ENCODE results near the gene HTD2.
"Not testable (repeated sequence)": the region's sequence is repeated elsewhere in the genome, so short reads cannot be mapped to it uniquely, and the experiment has no call there.

Gene HTD2

GRCh38 chr3:58271901-58272501, 34.3 kb upstream of the HTD2 start:
- Histone ChIP-seq H3K9me3 (ENCODE audit: control insufficient read depth in 2 of 2, low read length in 2 of 2) (no peaks in the 10 kb centered on the region), H3K27me3 (ENCODE audit: control insufficient read depth in 2 of 2, insufficient read depth in 2 of 2, low read length in 2 of 2) (no peaks in the 10 kb centered on the region), H3K4me3 (ENCODE audit: low read length in 2 of 2) (no peak overlapping the region), H3K36me3 (ENCODE audit: control insufficient read depth in 2 of 2, insufficient read depth in 2 of 2, low read length in 2 of 2) (peaks cover 12 to 27% of the 10 kb centered on the region in 2 donors), H3K4me1 (ENCODE audit: control insufficient read depth in 2 of 2, insufficient read depth in 2 of 2, low read length in 2 of 2) (peaks cover 0 to 5% of the 10 kb centered on the region in 2 donors), H3K9ac (ENCODE audit: low read depth in 1 of 2, low read length in 2 of 2) (no peak overlapping the region), H3K27ac (ENCODE audit: low read depth in 2 of 2, low read length in 2 of 2) (no peak overlapping the region)

- no peaks in the 10 kb centered on the region for H3K9me3 ChIP-seq (ENCODE audit: control insufficient read depth in 2 of 2, low read length in 2 of 2)
- peaks cover 0 to 5% of the 10 kb centered on the region in 2 donors for H3K4me1 ChIP-seq (ENCODE audit: control insufficient read depth in 2 of 2, insufficient read depth in 2 of 2, low read length in 2 of 2)
- no peak overlapping the region for H3K4me3 ChIP-seq (ENCODE audit: low read length in 2 of 2)
- H3K36me3 ChIP-seq (ENCODE audit: control insufficient read depth in 2 of 2, insufficient read depth in 2 of 2, low read length in 2 of 2), result peaks cover 12 to 26% of the 10 kb centered on the region in 2 donors
- no peak overlapping the region for H3K27ac ChIP-seq (ENCODE audit: low read depth in 2 of 2, low read length in 2 of 2)
- H3K9ac ChIP-seq (ENCODE audit: low read depth in 1 of 2, low read length in 2 of 2), result no peak overlapping the region
- no peaks in the 10 kb centered on the region for H3K27me3 ChIP-seq (ENCODE audit: control insufficient read depth in 2 of 2, insufficient read depth in 2 of 2, low read length in 2 of 2)
These were observed 33.4 kb upstream of the HTD2 start for GRCh38 chr3:58272891-58273290.

GRCh38 chr3:58273362-58273761, 33.0 kb upstream of the HTD2 start:
- not testable (repeated sequence) for H3K9ac ChIP-seq (ENCODE audit: low read depth in 1 of 2, low read length in 2 of 2); H3K27me3 ChIP-seq (ENCODE audit: control insufficient read depth in 2 of 2, insufficient read depth in 2 of 2, low read length in 2 of 2); H3K27ac ChIP-seq (ENCODE audit: low read depth in 2 of 2, low read length in 2 of 2); H3K4me1 ChIP-seq (ENCODE audit: control insufficient read depth in 2 of 2, insufficient read depth in 2 of 2, low read length in 2 of 2); H3K9me3 ChIP-seq (ENCODE audit: control insufficient read depth in 2 of 2, low read length in 2 of 2); H3K4me3 ChIP-seq (ENCODE audit: low read length in 2 of 2)
- peaks cover 12 to 23% of the 10 kb centered on the region in 2 donors for H3K36me3 ChIP-seq (ENCODE audit: control insufficient read depth in 2 of 2, insufficient read depth in 2 of 2, low read length in 2 of 2)

- Histone ChIP-seq H3K9me3 (ENCODE audit: control insufficient read depth in 2 of 2, low read length in 2 of 2) (no peaks in the 10 kb centered on the region), H3K4me3 (ENCODE audit: low read length in 2 of 2) (no peak overlapping the region), H3K36me3 (ENCODE audit: control insufficient read depth in 2 of 2, insufficient read depth in 2 of 2, low read length in 2 of 2) (peaks cover 10 to 18% of the 10 kb centered on the region in 2 donors), H3K9ac (ENCODE audit: low read depth in 1 of 2, low read length in 2 of 2) (no peak overlapping the region), H3K27ac (ENCODE audit: low read depth in 2 of 2, low read length in 2 of 2) (no peak overlapping the region), H3K4me1 (ENCODE audit: control insufficient read depth in 2 of 2, insufficient read depth in 2 of 2, low read length in 2 of 2) (peaks cover 0 to 5% of the 10 kb centered on the region in 2 donors), H3K27me3 (ENCODE audit: control insufficient read depth in 2 of 2, insufficient read depth in 2 of 2, low read length in 2 of 2) (no peaks in the 10 kb centered on the region)
These were observed 32.2 kb upstream of the HTD2 start for GRCh38 chr3:58274027-58274614.

GRCh38 chr3:58281069-58281468, 25.3 kb upstream of the HTD2 start:
- H3K36me3 ChIP-seq (ENCODE audit: control insufficient read depth in 2 of 2, insufficient read depth in 2 of 2, low read length in 2 of 2), result peaks cover 12 to 15% of the 10 kb centered on the region in 2 donors
- no peaks in the 10 kb centered on the region for H3K27me3 ChIP-seq (ENCODE audit: control insufficient read depth in 2 of 2, insufficient read depth in 2 of 2, low read length in 2 of 2)
- H3K27ac ChIP-seq (ENCODE audit: low read depth in 2 of 2, low read length in 2 of 2), result no peak overlapping the region
- H3K4me3 ChIP-seq (ENCODE audit: low read length in 2 of 2), result no peak overlapping the region
- H3K4me1 ChIP-seq (ENCODE audit: control insufficient read depth in 2 of 2, insufficient read depth in 2 of 2, low read length in 2 of 2), result no peaks in the 10 kb centered on the region
- H3K9ac ChIP-seq (ENCODE audit: low read depth in 1 of 2, low read length in 2 of 2), result no peak overlapping the region
- no peaks in the 10 kb centered on the region for H3K9me3 ChIP-seq (ENCODE audit: control insufficient read depth in 2 of 2, low read length in 2 of 2)

GRCh38 chr3:58285334-58285733, 21.0 kb upstream of the HTD2 start:
- Histone ChIP-seq H3K9ac (ENCODE audit: low read depth in 1 of 2, low read length in 2 of 2) (no peak overlapping the region), H3K9me3 (ENCODE audit: control insufficient read depth in 2 of 2, low read length in 2 of 2) (no peaks in the 10 kb centered on the region), H3K27ac (ENCODE audit: low read depth in 2 of 2, low read length in 2 of 2) (no peak overlapping the region), H3K4me1 (ENCODE audit: control insufficient read depth in 2 of 2, insufficient read depth in 2 of 2, low read length in 2 of 2) (no peaks in the 10 kb centered on the region), H3K27me3 (ENCODE audit: control insufficient read depth in 2 of 2, insufficient read depth in 2 of 2, low read length in 2 of 2) (no peaks in the 10 kb centered on the region), H3K36me3 (ENCODE audit: control insufficient read depth in 2 of 2, insufficient read depth in 2 of 2, low read length in 2 of 2) (peaks cover 26 to 30% of the 10 kb centered on the region in 2 donors), H3K4me3 (ENCODE audit: low read length in 2 of 2) (no peak overlapping the region)

- H3K4me3 ChIP-seq (ENCODE audit: low read length in 2 of 2), result no peak overlapping the region
- no peaks in the 10 kb centered on the region for H3K9me3 ChIP-seq (ENCODE audit: control insufficient read depth in 2 of 2, low read length in 2 of 2)
- no peaks in the 10 kb centered on the region for H3K27me3 ChIP-seq (ENCODE audit: control insufficient read depth in 2 of 2, insufficient read depth in 2 of 2, low read length in 2 of 2)
- H3K9ac ChIP-seq (ENCODE audit: low read depth in 1 of 2, low read length in 2 of 2), result no peak overlapping the region
- no peaks in the 10 kb centered on the region for H3K4me1 ChIP-seq (ENCODE audit: control insufficient read depth in 2 of 2, insufficient read depth in 2 of 2, low read length in 2 of 2)
- H3K36me3 ChIP-seq (ENCODE audit: control insufficient read depth in 2 of 2, insufficient read depth in 2 of 2, low read length in 2 of 2), result peaks cover 26 to 30% of the 10 kb centered on the region in 2 donors
- H3K27ac ChIP-seq (ENCODE audit: low read depth in 2 of 2, low read length in 2 of 2), result no peak overlapping the region
These were observed 19.0 kb upstream of the HTD2 start for GRCh38 chr3:58287354-58287753.

GRCh38 chr3:58288011-58288728, 18.1 kb upstream of the HTD2 start:
- no peaks in the 10 kb centered on the region for H3K9me3 ChIP-seq (ENCODE audit: control insufficient read depth in 2 of 2, low read length in 2 of 2)
- peaks cover 22 to 30% of the 10 kb centered on the region in 2 donors for H3K36me3 ChIP-seq (ENCODE audit: control insufficient read depth in 2 of 2, insufficient read depth in 2 of 2, low read length in 2 of 2)
- no peak overlapping the region for H3K9ac ChIP-seq (ENCODE audit: low read depth in 1 of 2, low read length in 2 of 2)
- no peak overlapping the region for H3K27ac ChIP-seq (ENCODE audit: low read depth in 2 of 2, low read length in 2 of 2)
- no peak overlapping the region for H3K4me3 ChIP-seq (ENCODE audit: low read length in 2 of 2)
- no peaks in the 10 kb centered on the region for H3K4me1 ChIP-seq (ENCODE audit: control insufficient read depth in 2 of 2, insufficient read depth in 2 of 2, low read length in 2 of 2)
- H3K27me3 ChIP-seq (ENCODE audit: control insufficient read depth in 2 of 2, insufficient read depth in 2 of 2, low read length in 2 of 2), result no peaks in the 10 kb centered on the region

GRCh38 chr3:58288964-58289613, 17.2 kb upstream of the HTD2 start:
- H3K4me3 ChIP-seq (ENCODE audit: low read length in 2 of 2); H3K9me3 ChIP-seq (ENCODE audit: control insufficient read depth in 2 of 2, low read length in 2 of 2); H3K27ac ChIP-seq (ENCODE audit: low read depth in 2 of 2, low read length in 2 of 2); H3K4me1 ChIP-seq (ENCODE audit: control insufficient read depth in 2 of 2, insufficient read depth in 2 of 2, low read length in 2 of 2); H3K27me3 ChIP-seq (ENCODE audit: control insufficient read depth in 2 of 2, insufficient read depth in 2 of 2, low read length in 2 of 2); H3K9ac ChIP-seq (ENCODE audit: low read depth in 1 of 2, low read length in 2 of 2): not testable (repeated sequence)
- peaks cover 16 to 31% of the 10 kb centered on the region in 2 donors for H3K36me3 ChIP-seq (ENCODE audit: control insufficient read depth in 2 of 2, insufficient read depth in 2 of 2, low read length in 2 of 2)

GRCh38 chr3:58290446-58290845, 15.9 kb upstream of the HTD2 start:
- not testable (repeated sequence) for H3K4me1 ChIP-seq (ENCODE audit: control insufficient read depth in 2 of 2, insufficient read depth in 2 of 2, low read length in 2 of 2); H3K27me3 ChIP-seq (ENCODE audit: control insufficient read depth in 2 of 2, insufficient read depth in 2 of 2, low read length in 2 of 2); H3K4me3 ChIP-seq (ENCODE audit: low read length in 2 of 2); H3K27ac ChIP-seq (ENCODE audit: low read depth in 2 of 2, low read length in 2 of 2); H3K9me3 ChIP-seq (ENCODE audit: control insufficient read depth in 2 of 2, low read length in 2 of 2); H3K9ac ChIP-seq (ENCODE audit: low read depth in 1 of 2, low read length in 2 of 2)
- peaks cover 11 to 23% of the 10 kb centered on the region in 2 donors for H3K36me3 ChIP-seq (ENCODE audit: control insufficient read depth in 2 of 2, insufficient read depth in 2 of 2, low read length in 2 of 2)

Measured in mucosa of rectum (tissue), 2 donors.